WTC11 (cell line): ENCODE data around the gene DTNBP1.

Experiments
- ATF3 ChIP-seq: sonication (generic); formaldehyde crosslinking; conservative IDR thresholded peaks from 2 replicates; pipeline ENCODE4 v1.8.1; 2022; ENCODE audit warnings: mild to moderate bottlenecking, missing genetic modification reagents
- CTCF ChIP-seq: fragments of 200-600 bp; IDR thresholded peaks from 2 replicates; pipeline ENCODE4 v1.8.0; 2022; ENCODE audit warnings: antibody characterized with exemption
- MAX ChIP-seq: sonication (generic); formaldehyde crosslinking; IDR thresholded peaks from 2 replicates; pipeline ENCODE4 v1.8.0; 2022; ENCODE audit warnings: mild to moderate bottlenecking, missing genetic modification reagents
- TEAD4 ChIP-seq: sonication (generic); formaldehyde crosslinking; IDR thresholded peaks from 2 replicates; pipeline ENCODE4 v1.8.0; 2022; ENCODE audit warnings: mild to moderate bottlenecking, missing genetic modification reagents

- TF ChIP-seq CTCF (no peak), ATF3 (CRISPR knock-in tag) (no peak), TEAD4 (CRISPR knock-in tag) (no peak), MAX (CRISPR knock-in tag) (no peak)
Measured at GRCh38 chr6:15508441-15508871, 154.4 kb downstream of the DTNBP1 start.
